Left lung (tissue), 10 donors: ENCODE results near the gene OR8B12. TPM values are rescaled to one million over a fixed set of nuclear protein-coding genes. Genes with fewer than 3 reads are reported as not detected.

Experiments
- ATAC-seq: fragments of 200-7000 bp; cut with Tn5 transposase; one replicate; pipeline ENCODE4 v1.9.1; 2020; ENCODE audit warnings: moderate library complexity
- DNase-seq, 4 donors: peaks; one replicate each; pipeline ENCODE4 v3.0.0-alpha.2; 2013 to 2020
- H3K27ac ChIP-seq, 2 donors: fragments of 200-600 bp; sonication (generic) in 1 of 2; one replicate each; pipeline versions ENCODE4 v1.5.0 to v1.8.0; 2020 to 2021
- H3K27me3 ChIP-seq, 2 donors: fragments of 200-600 bp; sonication (generic) in 1 of 2; one replicate each; pipeline versions ENCODE4 v1.5.0 to v1.8.0; 2020 to 2021
- H3K36me3 ChIP-seq, 2 donors: fragments of 200-600 bp; sonication (generic) in 1 of 2; one replicate each; pipeline versions ENCODE4 v1.5.0 to v1.8.0; 2020 to 2021
- H3K4me1 ChIP-seq, 2 donors: fragments of 200-600 bp; one replicate each; pipeline ENCODE4 v1.8.0; 2021
- H3K4me3 ChIP-seq, 2 donors: fragments of 200-600 bp; sonication (generic) in 1 of 2; one replicate each; pipeline versions ENCODE4 v1.5.0 to v1.8.0; 2020 to 2021; ENCODE audit warnings: mild to moderate bottlenecking in 1 of 2
- H3K9me3 ChIP-seq, 2 donors: fragments of 200-600 bp; sonication (generic) in 1 of 2; one replicate each; pipeline versions ENCODE4 v1.5.0 to v1.8.0; 2020 to 2021
- CTCF ChIP-seq, 2 donors: fragments of 200-600 bp; sonication (generic) in 1 of 2; IDR thresholded peaks; one replicate each; pipeline versions ENCODE4 v1.5.0 to v1.8.0; 2021; ENCODE audit warnings: antibody characterized with exemption in 2 of 2
- intact Hi-C, 2 donors: fragments of 100-400 bp; cut with DNase I; formaldehyde crosslinking; loops; one replicate each; pipeline versions ENCODE4 v1.11.2 to v1.14.2; 2022
- polyA plus RNA-seq, 6 donors: library from polyadenylated mRNA; unstranded; fragments of 120-200 nt; gene quantifications; one replicate each; pipeline ENCODE4 v1.2.1, GENCODE V29; 2013; ENCODE audit not compliant: insufficient read length in 6 of 6
- total RNA-seq, 2 donors: library from RNA; stranded (reverse); fragmentation: NEBNext Ultra II Directional; extraction: Animal tissue kit (Norgen Biotek cat#: 25700); gene quantifications; one replicate each; pipeline ENCODE4 v1.2.1, GENCODE V29; 2021
- donor health status: DM: no; HTN: yes; CAD: no.
- donor health status: DM: no; HTN: no; CAD: no.

The OR8B12 gene
- total and polyA plus RNA-seq, 8 donors, result not detected

DNA sequence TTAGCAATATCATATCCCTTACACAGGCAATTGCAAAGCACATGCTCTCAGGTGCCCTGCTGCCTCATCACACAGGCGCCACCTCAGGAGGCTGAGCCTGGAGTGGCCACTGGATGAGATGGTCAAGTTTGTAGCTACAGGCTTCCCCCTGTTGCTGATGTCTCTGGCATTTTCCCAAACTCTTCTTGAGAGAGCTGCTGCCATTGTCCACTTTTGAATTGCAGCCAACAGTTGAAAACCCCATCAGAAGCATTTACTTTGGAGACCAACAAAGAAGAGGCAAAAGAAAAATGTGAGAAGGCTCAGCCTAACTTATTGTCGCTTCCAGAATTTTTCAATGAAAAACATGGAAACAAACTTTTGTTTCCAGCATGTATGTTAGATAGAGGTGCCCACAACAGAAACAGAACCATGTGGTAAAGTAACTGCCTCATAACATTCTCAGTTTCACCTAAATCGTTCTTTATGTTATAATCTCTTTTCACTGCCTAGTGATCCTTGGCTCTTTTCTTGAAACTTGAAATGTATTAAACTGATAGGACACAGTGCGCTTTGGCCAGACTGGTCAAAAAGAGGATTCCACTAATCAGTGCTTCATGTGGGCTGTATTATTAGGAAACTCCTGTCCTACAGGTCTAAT is 50.3 kb downstream of the OR8B12 start:
- DNase-seq, result no peak
- no peaks in the 10 kb centered on the region for H3K4me1 ChIP-seq
- H3K27ac ChIP-seq, result no peak overlapping the region
- peaks cover 0 to 4% of the 10 kb centered on the region in 2 donors for H3K9me3 ChIP-seq
- no peaks in the 10 kb centered on the region for H3K27me3 ChIP-seq
- no peaks in the 10 kb centered on the region for H3K36me3 ChIP-seq
- intact Hi-C loops, result no loop called here
- no peak for TF ChIP-seq CTCF (IDR thresholded peaks at IDR 0.05)
- no peak overlapping the region for H3K4me3 ChIP-seq
- ATAC-seq, result no peak

Other genes with a start within 250 kb of the OR8B12 start
- gene OR8D1, start 229.7 kb downstream of the OR8B12 start, total RNA-seq, result not detected
- not detected for gene OR8D1, start 229.7 kb downstream of the OR8B12 start, polyA plus RNA-seq
- gene OR8D2, start 223.5 kb downstream of the OR8B12 start, total RNA-seq, result not detected
- not detected for gene OR8D2, start 223.5 kb downstream of the OR8B12 start, polyA plus RNA-seq
- gene OR8B2, start 159.2 kb downstream of the OR8B12 start, total RNA-seq, result not detected
- gene OR8B2, start 159.2 kb downstream of the OR8B12 start, polyA plus RNA-seq, result not detected
- gene OR8B3, start 144.6 kb downstream of the OR8B12 start, total RNA-seq, result not detected
- gene OR8B3, start 144.6 kb downstream of the OR8B12 start, polyA plus RNA-seq, result not detected
- not detected for gene OR8B4, start 118.8 kb downstream of the OR8B12 start, total RNA-seq
- not detected for gene OR8B4, start 118.8 kb downstream of the OR8B12 start, polyA plus RNA-seq
- gene OR8B8, start 98.0 kb downstream of the OR8B12 start, total RNA-seq, result not detected
- under 1 TPM in 1 of 6 donors, not detected in 5; 0.04 TPM for gene OR8B8, start 98.0 kb downstream of the OR8B12 start, polyA plus RNA-seq
- not detected for gene OR8A1, start 26.3 kb upstream of the OR8B12 start, total RNA-seq
- gene OR8A1, start 26.3 kb upstream of the OR8B12 start, polyA plus RNA-seq, result under 1 TPM in 4 of 6 donors, not detected in 2; 0.03 to 0.04 (median 0.03) TPM
- gene PANX3, start 67.8 kb upstream of the OR8B12 start, total RNA-seq, result not detected
- gene PANX3, start 67.8 kb upstream of the OR8B12 start, polyA plus RNA-seq, result not detected
- gene TBRG1, start 79.2 kb upstream of the OR8B12 start, total RNA-seq, result 10 to 100 TPM; 34.1 to 41.9 TPM
- 10 to 100 TPM; 30.2 to 40.9 (median 37.5) TPM for gene TBRG1, start 79.2 kb upstream of the OR8B12 start, polyA plus RNA-seq
- gene SIAE, start 130.1 kb upstream of the OR8B12 start, total RNA-seq, result 10 to 100 TPM; 34.6 to 71.5 TPM
- 10 to 100 TPM; 13.3 to 17.5 (median 16.1) TPM for gene SIAE, start 130.1 kb upstream of the OR8B12 start, polyA plus RNA-seq
- 1 to 10 TPM; 5.6 TPM for gene SPA17, start 130.2 kb upstream of the OR8B12 start, total RNA-seq
- gene SPA17, start 130.2 kb upstream of the OR8B12 start, polyA plus RNA-seq, result 10 to 100 TPM in 5 of 6 donors, 1 to 10 TPM in 1; 9.7 to 20.9 (median 16.5) TPM
- 10 to 100 TPM; 50.5 to 62.1 TPM for gene NRGN, start 196.3 kb upstream of the OR8B12 start, total RNA-seq
- gene NRGN, start 196.3 kb upstream of the OR8B12 start, polyA plus RNA-seq, result 10 to 100 TPM; 16.5 to 25.1 (median 22.1) TPM
- 10 to 100 TPM; 16.0 to 35.6 TPM for gene VSIG2, start 208.6 kb upstream of the OR8B12 start, total RNA-seq
- 10 to 100 TPM; 25.0 to 32.6 (median 27.5) TPM for gene VSIG2, start 208.6 kb upstream of the OR8B12 start, polyA plus RNA-seq
- 100 to 1,000 TPM; 116 to 119 TPM for gene ESAM, start 218.6 kb upstream of the OR8B12 start, total RNA-seq
- 100 to 1,000 TPM; 103 to 139 (median 121) TPM for gene ESAM, start 218.6 kb upstream of the OR8B12 start, polyA plus RNA-seq